NCI-H187 (cell line): ENCODE results near the gene USP32.

ENCODE experiments used
- DNase-seq, 2 experiments: peaks; one replicate each; lab custom pipeline; 2025; lab: John Stamatoyannopoulos, UW

USP32 gene

GRCh38 chr17:60297760-60298401, 94.1 kb downstream of the USP32 start:
- DNase-seq: no peak

- DNase-seq: no peak
These were observed 95.8 kb downstream of the USP32 start for GRCh38 chr17:60296177-60296576.

- DNase-seq: no peak
These were observed 98.2 kb downstream of the USP32 start for GRCh38 chr17:60293580-60294335.

DNA sequence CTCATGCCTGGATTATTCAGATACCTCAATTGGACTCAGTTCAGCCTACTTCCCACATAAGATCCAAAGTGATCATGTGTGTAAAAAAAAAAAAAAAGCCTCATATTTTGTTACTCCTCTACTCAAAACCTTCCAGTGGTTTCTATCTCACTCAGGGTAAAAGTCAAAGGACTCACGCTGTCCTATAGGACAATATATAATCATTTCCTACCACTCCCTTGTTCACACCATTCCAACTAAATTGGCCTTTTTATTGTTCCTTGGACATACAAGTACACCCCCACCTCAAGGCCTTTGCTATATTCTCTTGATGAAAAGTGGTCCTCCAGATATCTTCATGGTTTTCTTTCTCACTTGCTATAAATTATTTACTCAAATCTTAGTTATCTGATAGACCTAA, 99.2 kb downstream of the USP32 start:
- no peak for DNase-seq

DNA sequence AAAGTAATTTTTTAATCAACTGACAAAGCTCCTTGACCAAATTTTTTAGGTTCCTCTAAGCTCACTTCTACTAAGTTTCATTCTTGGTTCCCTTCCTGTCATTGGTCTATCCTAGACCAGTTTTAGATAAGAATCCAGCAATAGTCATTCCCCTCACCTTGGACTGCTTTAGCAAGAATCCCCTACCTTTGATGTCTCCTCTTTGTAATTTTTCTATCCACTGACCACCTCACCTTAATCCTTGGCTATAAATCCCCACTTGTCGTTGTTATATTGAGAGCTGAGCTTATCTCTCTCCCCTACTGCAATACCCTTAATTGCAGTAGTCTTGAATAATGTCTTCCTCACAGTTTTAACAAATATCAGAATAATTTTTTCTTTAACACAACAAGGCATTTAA, 107.2 kb downstream of the USP32 start:
- no peak for DNase-seq

DNA sequence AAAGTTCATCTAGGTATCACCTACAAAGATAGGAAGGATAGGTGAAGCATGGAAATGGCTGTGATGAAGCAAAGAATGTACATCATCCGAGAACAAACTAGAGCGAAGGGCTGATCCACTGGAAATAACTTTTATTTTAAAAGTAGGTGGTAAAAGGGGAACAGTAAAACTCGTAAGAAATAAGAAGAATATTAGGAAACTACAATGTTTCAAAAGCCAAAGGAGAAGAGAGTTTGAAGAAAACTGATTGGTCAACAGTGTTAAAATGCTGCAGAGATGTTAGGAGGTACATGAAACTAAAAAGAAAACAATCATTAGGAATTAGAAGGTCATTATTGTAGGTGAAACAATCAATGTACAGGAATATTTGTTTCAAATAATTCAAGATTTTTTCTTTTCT, 108.1 kb downstream of the USP32 start:
- DNase-seq: no peak

DNA sequence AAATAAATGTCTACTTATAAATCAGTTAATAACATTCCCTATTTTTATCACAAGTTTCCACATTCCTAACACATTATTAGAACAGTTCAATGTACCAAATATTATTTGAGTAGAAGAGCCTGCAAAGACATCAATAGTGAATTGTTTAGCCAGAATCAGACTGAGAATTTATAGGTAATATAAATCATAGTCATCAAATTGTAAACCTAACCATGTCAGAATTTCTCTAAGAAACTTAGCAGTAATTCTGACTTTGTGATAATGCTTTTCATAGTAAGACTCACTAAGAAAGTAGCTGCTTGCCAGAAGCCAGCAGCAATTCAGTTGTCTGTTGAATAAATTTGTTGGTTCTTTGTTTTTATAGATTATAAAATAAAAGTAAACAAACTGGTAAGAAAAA, 111.3 kb downstream of the USP32 start:
- no peak for DNase-seq

DNA sequence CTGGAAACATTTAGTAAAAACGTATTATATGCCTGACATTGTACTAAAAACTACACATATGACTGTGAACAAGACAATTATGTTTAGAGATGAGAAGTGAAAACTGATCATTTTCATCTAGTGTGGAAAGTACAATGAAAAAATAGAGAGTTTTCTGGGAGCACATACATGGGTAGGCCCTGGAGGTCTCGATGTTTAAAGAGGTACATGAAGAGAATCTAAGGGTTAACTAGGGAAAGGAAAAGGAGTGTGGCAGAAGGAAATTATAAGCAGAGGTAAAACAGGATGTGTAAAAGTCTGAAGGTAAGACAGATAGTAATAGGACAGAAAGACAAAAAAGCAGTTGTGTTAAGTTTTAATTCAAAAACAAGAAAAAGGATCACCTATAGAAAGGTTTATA, 113.7 kb downstream of the USP32 start:
- no peak for DNase-seq

GRCh38 chr17:60277258-60277657, 114.7 kb downstream of the USP32 start:
- DNase-seq: no peak

DNA sequence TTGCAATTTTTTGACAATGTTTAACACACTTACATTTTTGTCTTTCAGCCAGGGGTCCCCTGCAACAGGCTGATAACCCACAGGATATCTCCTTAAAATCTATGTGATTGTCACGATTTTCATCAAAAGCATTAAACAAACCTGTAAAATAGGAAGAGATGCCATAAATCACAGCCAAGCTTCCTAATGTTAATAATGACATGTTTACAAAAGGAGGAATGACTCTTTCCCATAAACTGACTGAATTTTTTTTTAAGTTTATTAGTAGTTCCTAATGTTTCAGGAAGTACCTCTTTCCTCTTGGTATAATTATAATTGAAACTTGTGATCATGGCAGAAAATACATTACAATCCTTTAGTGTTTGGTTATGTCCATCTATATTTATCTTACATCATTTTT, 122.5 kb downstream of the USP32 start:
- DNase-seq: no peak

- DNase-seq: no peak
These were observed 131.4 kb downstream of the USP32 start for GRCh38 chr17:60260540-60260939.

DNA sequence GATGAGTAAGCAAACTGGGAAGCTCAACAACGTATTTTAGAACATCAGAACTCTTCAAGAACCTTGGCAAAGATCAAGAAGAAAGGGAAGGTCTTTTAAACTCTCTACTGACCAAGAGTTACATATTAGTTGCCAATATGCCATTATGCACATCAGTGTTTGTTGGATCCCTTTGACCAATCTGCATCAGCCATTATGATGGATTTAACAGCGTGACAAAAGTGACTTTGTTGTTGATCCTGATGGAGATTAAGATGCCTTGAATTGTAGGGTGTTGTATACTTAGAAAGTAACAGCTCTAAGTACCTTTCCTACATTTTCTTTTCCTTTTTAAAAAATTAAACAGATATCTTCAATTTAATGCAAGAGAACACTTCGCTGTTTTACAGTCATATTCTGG, 133.6 kb downstream of the USP32 start:
- no peak for DNase-seq

GRCh38 chr17:60256174-60256573, 135.8 kb downstream of the USP32 start:
- DNase-seq: no peak

- DNase-seq: no peak
These were observed 138.9 kb downstream of the USP32 start for GRCh38 chr17:60253048-60253447.

DNA sequence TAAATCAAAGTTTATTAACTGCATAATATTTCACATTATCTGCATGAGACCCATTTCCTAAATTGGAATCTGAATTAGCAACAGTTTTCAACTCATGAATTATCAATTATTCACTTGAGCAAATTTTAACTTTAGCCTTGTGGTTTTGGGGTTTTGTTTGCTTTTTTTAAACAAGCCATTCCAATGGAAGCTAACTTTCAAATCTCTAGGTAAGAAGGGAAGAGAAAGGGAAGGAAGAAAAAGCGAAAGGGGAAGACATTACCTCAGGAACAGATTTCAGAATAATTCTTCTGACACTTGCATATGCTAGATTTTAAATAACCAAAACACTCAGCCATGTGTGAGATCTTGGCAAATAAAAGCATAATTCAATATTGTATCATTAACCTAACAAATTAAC, 139.5 kb downstream of the USP32 start:
- no peak for DNase-seq

DNA sequence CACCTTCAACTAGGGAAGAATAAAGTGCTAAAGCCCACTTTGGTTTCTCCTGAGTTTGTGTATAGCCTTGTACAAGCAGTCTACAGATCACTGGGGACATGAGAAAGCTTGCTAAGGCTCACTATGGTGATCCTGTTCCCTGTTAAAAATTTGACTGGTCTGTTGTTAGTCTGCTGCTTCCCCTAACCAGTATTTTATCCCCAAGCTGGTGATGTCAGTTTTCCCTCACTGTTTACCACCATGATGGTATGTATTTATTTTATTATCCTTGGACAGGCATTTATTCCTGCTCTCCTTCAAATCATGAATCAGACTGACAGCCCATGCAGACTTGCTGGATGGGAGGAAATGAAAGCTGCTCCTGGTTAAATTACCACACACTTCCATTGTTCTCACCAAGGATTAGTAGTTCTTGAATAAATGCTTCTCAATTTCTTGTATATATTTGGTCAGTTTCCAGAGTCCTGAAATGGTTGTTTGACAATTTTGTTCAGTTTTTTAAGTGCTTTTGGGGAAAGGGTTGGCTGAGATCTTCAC, 142.6 kb downstream of the USP32 start:
- DNase-seq: no peak

- DNase-seq: no peak
These were observed 143.2 kb downstream of the USP32 start for GRCh38 chr17:60248618-60249289.

DNA sequence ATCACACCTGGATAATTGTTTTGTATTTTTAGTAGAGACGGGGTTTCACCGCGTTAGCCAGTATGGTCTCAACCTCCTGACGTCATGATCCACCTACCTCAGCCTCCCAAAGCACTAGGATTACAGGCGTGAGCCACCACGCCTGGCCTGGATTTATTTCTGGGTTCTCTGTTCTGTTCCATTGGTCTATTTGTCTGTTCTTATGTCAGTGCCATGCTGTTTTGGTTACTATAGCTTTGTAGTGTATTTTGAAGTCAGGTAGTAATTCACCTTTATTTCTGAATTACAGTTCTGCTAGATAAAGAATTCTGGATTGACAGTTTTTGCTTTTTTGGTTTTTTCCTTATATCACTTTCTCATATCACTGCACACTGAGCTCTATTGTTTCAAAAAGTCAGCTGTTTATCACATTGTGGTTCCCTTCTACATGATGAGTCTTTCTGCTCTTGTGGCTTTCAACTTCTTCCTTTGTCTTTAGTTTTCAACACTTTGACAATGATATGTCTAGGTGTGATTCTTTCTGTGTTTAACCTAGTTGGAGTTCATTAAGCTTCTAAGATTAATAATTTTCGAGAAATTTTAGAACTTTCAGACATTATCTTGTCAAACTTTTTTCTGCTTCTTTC, 144.0 kb downstream of the USP32 start:
- DNase-seq: no peak

DNA sequence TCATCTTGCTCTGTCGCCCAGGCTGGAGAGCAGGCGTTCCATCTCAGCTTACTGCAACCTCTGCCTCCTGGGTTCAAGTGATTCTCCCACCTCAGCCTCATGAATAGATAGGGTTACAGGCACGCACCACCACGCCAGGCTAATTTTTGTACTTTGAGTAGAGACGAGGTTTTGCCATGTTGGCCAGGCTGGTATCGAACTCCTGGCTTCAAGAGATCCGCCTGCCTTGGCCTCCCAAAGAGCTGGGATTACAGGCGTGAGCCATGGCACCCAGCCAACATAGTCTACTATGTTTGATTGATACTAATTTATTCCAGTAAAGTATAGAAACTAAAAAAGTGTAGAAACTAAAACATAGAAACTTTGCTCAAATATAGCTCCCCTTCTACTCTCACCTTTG, 147.3 kb downstream of the USP32 start:
- no peak for DNase-seq

DNA sequence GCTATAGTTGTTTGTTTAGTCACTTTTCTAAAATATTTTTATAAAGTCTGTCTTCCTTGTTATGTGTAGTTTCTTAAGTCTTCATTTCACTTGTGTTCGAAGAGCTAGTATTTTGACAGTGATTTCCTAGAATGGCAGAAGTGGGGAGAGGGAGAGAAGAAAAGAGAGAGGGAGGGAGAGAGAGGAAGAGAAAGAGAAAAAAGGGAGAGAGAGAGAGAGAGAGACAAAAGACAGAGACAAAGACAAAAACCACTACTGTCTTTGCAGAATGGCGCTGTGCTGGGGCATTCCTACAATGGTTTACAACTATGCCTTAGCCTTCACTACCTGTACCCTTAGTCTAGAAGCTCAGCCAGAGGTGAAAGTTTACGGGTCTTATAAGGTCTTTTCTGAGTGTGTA, 151.6 kb downstream of the USP32 start:
- DNase-seq: no peak

DNA sequence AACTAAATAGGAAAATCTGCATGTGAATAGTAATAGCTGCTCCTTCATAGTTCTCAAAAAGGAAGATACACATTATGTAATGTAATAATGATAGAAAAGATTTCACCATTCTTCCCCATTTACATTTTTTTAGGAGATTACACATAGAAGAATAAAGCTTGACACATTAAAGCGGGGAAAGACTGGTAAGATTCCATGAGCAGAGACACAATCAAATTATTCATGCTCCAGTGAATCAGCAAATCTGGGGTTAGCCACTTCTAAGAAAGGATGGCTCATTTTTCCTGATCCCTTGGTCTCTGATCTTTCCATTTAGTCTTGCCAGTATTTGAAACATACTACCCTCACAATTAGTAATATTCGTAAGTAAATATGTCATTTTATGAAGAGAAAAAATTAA, 160.2 kb downstream of the USP32 start:
- no peak for DNase-seq

- no peak for DNase-seq
These were observed 160.7 kb downstream of the USP32 start for GRCh38 chr17:60231234-60231633.

- no peak for DNase-seq
These were observed 161.6 kb downstream of the USP32 start for GRCh38 chr17:60230358-60230757.
